Loucy (cell line): ENCODE results near the gene LHPP.

ENCODE experiments used
- H2AFZ ChIP-seq: fragments of 200-600 bp; sonication (generic); 2 replicates; pipeline ENCODE4 v1.6.0; 2016; ENCODE audit warnings: antibody characterized with exemption, mild to moderate bottlenecking, low read length, moderate library complexity
- H3F3A ChIP-seq: fragments of 200-600 bp; 2 replicates; pipeline ENCODE4 v1.6.0; 2016; ENCODE audit warnings: antibody characterized with exemption, low read depth, mild to moderate bottlenecking
- H3K27me3 ChIP-seq: fragments of 200-600 bp; sonication (generic); 2 replicates; pipeline ENCODE4 v1.6.1; 2014; ENCODE audit warnings: low read length, mild to moderate bottlenecking; ENCODE audit not compliant: insufficient read depth, poor library complexity, severe bottlenecking
- H3K36me3 ChIP-seq: fragments of 200-600 bp; sonication (generic); 2 replicates; pipeline ENCODE4 v1.6.1; 2016; ENCODE audit warnings: low read length; ENCODE audit not compliant: insufficient read depth
- H3K4me1 ChIP-seq: fragments of 200-600 bp; sonication (generic); 2 replicates; pipeline ENCODE4 v1.5.1; 2014; ENCODE audit warnings: low read length, mild to moderate bottlenecking; ENCODE audit not compliant: insufficient read depth, poor library complexity, severe bottlenecking
- H3K4me2 ChIP-seq: fragments of 200-600 bp; sonication (generic); 2 replicates; pipeline ENCODE4 v1.6.0; 2014; ENCODE audit warnings: antibody characterized with exemption, low read length, low read depth, mild to moderate bottlenecking; ENCODE audit not compliant: poor library complexity, severe bottlenecking
- H3K4me3 ChIP-seq: fragments of 200-600 bp; sonication (generic); 2 replicates; pipeline ENCODE4 v1.5.1; 2014; ENCODE audit warnings: low read length, mild to moderate bottlenecking, mixed read lengths; ENCODE audit not compliant: poor library complexity, severe bottlenecking
- H3K79me2 ChIP-seq: fragments of 200-600 bp; sonication (generic); 2 replicates; pipeline ENCODE4 v1.6.1; 2014; ENCODE audit warnings: low read length; ENCODE audit not compliant: insufficient read depth
- H3K9ac ChIP-seq: fragments of 200-600 bp; sonication (generic); 2 replicates; pipeline ENCODE4 v1.6.0; 2014; ENCODE audit warnings: mild to moderate bottlenecking, low read depth, low read length, moderate library complexity; ENCODE audit not compliant: poor library complexity, severe bottlenecking
- H3K9me2 ChIP-seq: fragments of 200-600 bp; sonication (generic); replicated peaks from 2 replicates; pipeline ENCODE4 v1.6.1; 2016; ENCODE audit warnings: low read depth, low read length, mixed read lengths
- H3K9me3 ChIP-seq: fragments of 200-600 bp; sonication (generic); 2 replicates; pipeline ENCODE4 v1.6.1; 2014; ENCODE audit warnings: mild to moderate bottlenecking, antibody characterized with exemption, low read length, low read depth; ENCODE audit not compliant: insufficient read depth
- H4K20me1 ChIP-seq: fragments of 200-600 bp; sonication (generic); 2 replicates; pipeline ENCODE4 v1.6.0; 2014; ENCODE audit warnings: antibody characterized with exemption, low read length, mild to moderate bottlenecking; ENCODE audit not compliant: insufficient read depth, poor library complexity, severe bottlenecking
- CTCF ChIP-seq: fragments of 200-600 bp; sonication (generic); conservative IDR thresholded peaks from 2 replicates; pipeline ENCODE4 v1.5.1; 2014; ENCODE audit warnings: mild to moderate bottlenecking, antibody characterized with exemption, low read length
- EZH2phosphoT487 ChIP-seq: fragments of 200-600 bp; IDR thresholded peaks from 2 replicates; pipeline ENCODE4 v1.6.1; 2018; ENCODE audit warnings: antibody characterized with exemption, mild to moderate bottlenecking, moderate library complexity, borderline replicate concordance

Gene LHPP

GRCh38 chr10:124652701-124653100 is 191.1 kb downstream of the LHPP start:
- Histone ChIP-seq H3K4me1 (peaks cover 42% of the 10 kb centered on the region), H3K9ac (no peak overlapping the region), H3F3A (no peaks in the 10 kb centered on the region), H3K9me2 (no peaks in the 10 kb centered on the region), H3K4me2 (no peak overlapping the region), H2AFZ (no peak overlapping the region), H3K36me3 (peaks cover 16% of the 10 kb centered on the region; the same call in 1 of the 2 replicates), H3K27me3 (no peaks in the 10 kb centered on the region), H4K20me1 (peaks cover 6% of the 10 kb centered on the region), H3K9me3 (no peaks in the 10 kb centered on the region), H3K79me2 (peaks cover 57% of the 10 kb centered on the region; the same call in 1 of the 2 replicates), H3K4me3 (no peak overlapping the region)
- TF ChIP-seq EZH2phosphoT487 (no peak), CTCF (no peak)

- Histone ChIP-seq H3K9me3 (no peaks in the 10 kb centered on the region), H3K79me2 (peaks cover 53% of the 10 kb centered on the region; the same call in 1 of the 2 replicates), H3K9me2 (no peaks in the 10 kb centered on the region), H3F3A (no peaks in the 10 kb centered on the region), H3K27me3 (no peaks in the 10 kb centered on the region), H2AFZ (no peak overlapping the region), H3K4me3 (no peak overlapping the region), H4K20me1 (peaks cover 8% of the 10 kb centered on the region), H3K36me3 (peaks cover 16% of the 10 kb centered on the region; the same call in 1 of the 2 replicates), H3K4me2 (no peak overlapping the region), H3K9ac (no peak overlapping the region), H3K4me1 (peaks cover 42% of the 10 kb centered on the region)
- TF ChIP-seq EZH2phosphoT487 (no peak), CTCF (no peak)
These were observed 191.7 kb downstream of the LHPP start for GRCh38 chr10:124653311-124653710.

- Histone ChIP-seq H3K4me1 (peaks cover 42% of the 10 kb centered on the region), H2AFZ (no peak overlapping the region), H3K27me3 (no peaks in the 10 kb centered on the region), H4K20me1 (peaks cover 15% of the 10 kb centered on the region), H3K9me3 (no peaks in the 10 kb centered on the region), H3K79me2 (peaks cover 53% of the 10 kb centered on the region; the same call in 1 of the 2 replicates), H3F3A (no peaks in the 10 kb centered on the region), H3K4me3 (no peak overlapping the region), H3K36me3 (peaks cover 16% of the 10 kb centered on the region; the same call in 1 of the 2 replicates), H3K9me2 (no peaks in the 10 kb centered on the region), H3K4me2 (no peak overlapping the region), H3K9ac (no peak overlapping the region)
- no peak for TF ChIP-seq CTCF
- TF ChIP-seq EZH2phosphoT487: no peak
These were observed 192.4 kb downstream of the LHPP start for GRCh38 chr10:124653811-124654651.
